Liver (tissue), 9 donors: Measurements from ENCODE around the gene PIAS1. TPM values are rescaled to one million over a fixed set of nuclear protein-coding genes. Genes with fewer than 3 reads are reported as not detected.

Source experiments
- DNase-seq: peaks from one replicate; pipeline ENCODE4 v3.0.0-alpha.2; 2017; ENCODE audit warnings: low spot score
- H3K27ac ChIP-seq, 2 donors: one replicate each; pipeline ENCODE4 v1.7.0; 2013; ENCODE audit warnings: inconsistent platforms in 2 of 2, low read length in 2 of 2, control low read depth in 1 of 2, low read depth in 1 of 2, mild to moderate bottlenecking in 1 of 2
- H3K27me3 ChIP-seq, 4 donors: one replicate each; pipeline versions ENCODE4 v1.6.1 to v1.7.0; 2013; ENCODE audit warnings: low read length in 3 of 4, inconsistent platforms in 1 of 4, mild to moderate bottlenecking in 1 of 4, moderate library complexity in 1 of 4; ENCODE audit not compliant: control insufficient read depth in 4 of 4, insufficient read depth in 4 of 4
- H3K36me3 ChIP-seq, 4 donors: one replicate each; pipeline versions ENCODE4 v1.6.1 to v1.7.0; 2013; ENCODE audit warnings: low read length in 3 of 4, mild to moderate bottlenecking in 3 of 4, low read depth in 1 of 4, moderate library complexity in 1 of 4; ENCODE audit not compliant: control insufficient read depth in 4 of 4, insufficient read depth in 3 of 4
- H3K4me1 ChIP-seq, 4 donors: one replicate each; pipeline versions ENCODE4 v1.6.1 to v1.7.0; 2013; ENCODE audit warnings: low read length in 3 of 4, mild to moderate bottlenecking in 3 of 4, moderate library complexity in 1 of 4; ENCODE audit not compliant: control insufficient read depth in 4 of 4, insufficient read depth in 4 of 4
- H3K4me3 ChIP-seq, 3 donors: one replicate each; pipeline versions ENCODE4 v1.6.1 to v1.7.0; 2013; ENCODE audit warnings: low read length in 3 of 3, control low read depth in 1 of 3, low read depth in 1 of 3, mild to moderate bottlenecking in 1 of 3
- H3K9ac ChIP-seq, 2 donors: one replicate each; pipeline ENCODE4 v1.7.0; 2013; ENCODE audit warnings: low read length in 2 of 2, mild to moderate bottlenecking in 2 of 2, moderate library complexity in 2 of 2, control low read depth in 1 of 2, low read depth in 1 of 2
- H3K9me3 ChIP-seq, 4 donors: one replicate each; pipeline versions ENCODE4 v1.6.1 to v1.7.0; 2013; ENCODE audit warnings: low read length in 3 of 4; ENCODE audit not compliant: control insufficient read depth in 4 of 4
- ATF3 ChIP-seq: IDR thresholded peaks from 2 replicates; pipeline ENCODE4 v1.6.1; 2016; ENCODE audit warnings: antibody characterized with exemption
- CTCF ChIP-seq: fragments of 150-350 bp; IDR thresholded peaks from 2 replicates; pipeline ENCODE4 v1.5.1; 2017; ENCODE audit warnings: improper control_type of control experiment, low read depth, low read length; ENCODE audit not compliant: missing input control
- EGR1 ChIP-seq, 2 donors: IDR thresholded peaks; 2 replicates each; pipeline ENCODE4 v1.6.1; 2016 to 2018; ENCODE audit warnings: antibody characterized with exemption in 2 of 2, low read depth in 2 of 2
- FOXA1 ChIP-seq: IDR thresholded peaks from 2 replicates; pipeline ENCODE4 v1.6.1; 2016; ENCODE audit warnings: antibody characterized with exemption
- FOXA2 ChIP-seq: IDR thresholded peaks from 2 replicates; pipeline ENCODE4 v1.6.1; 2016; ENCODE audit warnings: antibody characterized with exemption
- GABPA ChIP-seq, 2 donors: IDR thresholded peaks in 1 of 2; conservative IDR thresholded peaks in 1 of 2; 2 replicates each; pipeline ENCODE4 v1.6.1; 2016; ENCODE audit warnings: antibody characterized with exemption in 2 of 2, mild to moderate bottlenecking in 1 of 2, moderate library complexity in 1 of 2
- HNF4A ChIP-seq, 2 donors: conservative IDR thresholded peaks; 2 replicates each; pipeline ENCODE4 v1.6.1; 2016; ENCODE audit warnings: antibody characterized with exemption in 2 of 2, mild to moderate bottlenecking in 2 of 2
- HNF4G ChIP-seq: IDR thresholded peaks from 2 replicates; pipeline ENCODE4 v1.6.1; 2016; ENCODE audit warnings: antibody characterized with exemption
- JUND ChIP-seq, 2 donors: IDR thresholded peaks; 2 replicates each; pipeline ENCODE4 v1.6.1; 2016; ENCODE audit warnings: antibody characterized with exemption in 2 of 2
- NR2F2 ChIP-seq: IDR thresholded peaks from 2 replicates; pipeline ENCODE4 v1.6.1; 2016; ENCODE audit warnings: antibody characterized with exemption
- RAD21 ChIP-seq, 2 donors: IDR thresholded peaks; 2 replicates each; pipeline ENCODE4 v1.6.1; 2016; ENCODE audit warnings: antibody characterized with exemption in 2 of 2, mild to moderate bottlenecking in 2 of 2
- REST ChIP-seq: IDR thresholded peaks from 2 replicates; pipeline ENCODE4 v1.6.1; 2016; ENCODE audit warnings: antibody characterized with exemption, mild to moderate bottlenecking
- RXRA ChIP-seq, 2 donors: IDR thresholded peaks; 2 replicates each; pipeline ENCODE4 v1.6.1; 2017 to 2018; ENCODE audit warnings: antibody characterized with exemption in 2 of 2, mild to moderate bottlenecking in 1 of 2
- SP1 ChIP-seq: IDR thresholded peaks from 2 replicates; pipeline ENCODE4 v1.6.1; 2018; ENCODE audit warnings: antibody characterized with exemption, mild to moderate bottlenecking
- TAF1 ChIP-seq: conservative IDR thresholded peaks from 2 replicates; pipeline ENCODE4 v1.6.1; 2016; ENCODE audit warnings: antibody characterized with exemption, mild to moderate bottlenecking
- YY1 ChIP-seq: IDR thresholded peaks from 2 replicates; pipeline ENCODE4 v1.6.1; 2016; ENCODE audit warnings: antibody characterized with exemption, mild to moderate bottlenecking
- ZBTB33 ChIP-seq: IDR thresholded peaks from 2 replicates; pipeline ENCODE4 v1.6.1; 2016; ENCODE audit warnings: antibody characterized with exemption
- WGBS: extraction: QIAGEN DNeasy Blood & Tissue Kit; methylation state at CpG from one replicate; pipeline ENCODE4 v1.1.7; 2013; 5-methylcytosine and 5-hydroxymethylcytosine counted together
- polyA plus RNA-seq, 2 donors: library from polyadenylated mRNA; stranded (reverse) in 1 of 2; unstranded in 1 of 2; fragments of 200-250 nt in 1 of 2; fragments of >200 nt in 1 of 2; fragmentation: Nextera tagmentation in 1 of 2; extraction: Ambion mirVana in 1 of 2; gene quantifications; one replicate each; pipeline versions ENCODE4 v1.2.1 to v1.2.3, GENCODE V29; 2013 to 2015
- total RNA-seq, 2 donors: library from RNA; depleted of rRNA; stranded (reverse); fragments of >200 nt; gene quantifications; one replicate each; pipeline ENCODE4 v1.2.3, GENCODE V29; 2014
- TF ChIP-seq, protein P1 (sequence below): IDR thresholded peaks from 2 replicates; pipeline ENCODE4 v1.6.1; 2016; ENCODE audit warnings: antibody characterized with exemption
- donor health status: healthy.
- donor health status: healthy.
- donor health status: healthy.
- donor health status: healthy.
- donor health status: healthy.

Gene PIAS1
- total and polyA plus RNA-seq, 4 donors, result 5.6 to 18.8 (median 13.2) TPM

DNA sequence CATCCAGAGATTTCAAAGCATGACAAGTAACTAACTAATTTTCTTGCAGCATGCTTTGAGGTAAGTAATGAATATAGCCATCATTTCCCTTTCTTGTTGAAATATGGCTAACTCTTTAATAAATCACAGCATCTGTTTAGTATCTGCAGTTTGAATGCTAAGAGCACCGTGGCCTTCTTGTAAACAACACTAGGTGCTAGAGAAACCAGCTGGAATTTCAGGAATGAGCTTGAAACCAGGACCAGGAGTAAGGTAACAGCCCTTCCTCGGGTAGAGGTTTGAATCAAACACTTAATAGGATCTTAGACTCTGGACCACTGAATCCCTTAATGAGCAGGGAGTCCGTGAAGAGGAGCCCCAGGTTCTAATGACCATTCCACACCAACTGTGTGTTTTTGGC lies 137.4 kb downstream of the PIAS1 start:
- Histone ChIP-seq H3K9ac (no peak overlapping the region), H3K27ac (no peak overlapping the region), H3K4me3 (no peak overlapping the region), H3K9me3 (no peaks in the 10 kb centered on the region), H3K36me3 (peaks cover 2 to 7% (median 6%) of the 10 kb centered on the region in 4 donors), H3K4me1 (peaks cover 0 to 31% (median 16%) of the 10 kb centered on the region in 4 donors), H3K27me3 (no peaks in the 10 kb centered on the region)
- TF ChIP-seq ZBTB33, result no peak
- no peak for TF ChIP-seq RAD21 (IDR thresholded peaks at IDR 0.05)
- TF ChIP-seq, protein P1, sequence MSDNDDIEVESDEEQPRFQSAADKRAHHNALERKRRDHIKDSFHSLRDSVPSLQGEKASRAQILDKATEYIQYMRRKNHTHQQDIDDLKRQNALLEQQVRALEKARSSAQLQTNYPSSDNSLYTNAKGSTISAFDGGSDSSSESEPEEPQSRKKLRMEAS, result no peak
- TF ChIP-seq FOXA1, result no peak
- TF ChIP-seq FOXA2, result no peak
- TF ChIP-seq YY1, result no peak
- TF ChIP-seq HNF4G, result no peak
- TF ChIP-seq ATF3, result no peak
- WGBS, result 82% methylated on average over 3 of the region's 3 CpGs
- no peak for DNase-seq

- Histone ChIP-seq H3K9ac (no peak overlapping the region), H3K27ac (no peak overlapping the region), H3K9me3 (no peaks in the 10 kb centered on the region), H3K27me3 (no peaks in the 10 kb centered on the region), H3K36me3 (peaks cover 2 to 7% (median 6%) of the 10 kb centered on the region in 4 donors), H3K4me1 (peaks cover 0 to 27% (median 13%) of the 10 kb centered on the region in 4 donors), H3K4me3 (no peak overlapping the region)
- DNase-seq, result no peak
- 81% methylated on average over 4 of the region's 4 CpGs for WGBS
- TF ChIP-seq, protein P1, result no peak
- TF ChIP-seq RXRA (IDR thresholded peaks at IDR 0.05) (no peak), HNF4A (conservative IDR thresholded peaks at IDR 0.05) (no peak), GABPA (IDR thresholded peaks at IDR 0.05 in 1 of 2, conservative IDR thresholded peaks at IDR 0.05 in 1 of 2) (no peak), ATF3 (no peak), HNF4G (no peak), NR2F2 (no peak), CTCF (no peak), JUND (IDR thresholded peaks at IDR 0.05) (no peak), REST (no peak), FOXA2 (no peak), RAD21 (IDR thresholded peaks at IDR 0.05) (no peak), EGR1 (IDR thresholded peaks at IDR 0.05; ENCODE audit: low read depth in 2 of 2) (no peak), YY1 (no peak), ZBTB33 (no peak), SP1 (no peak), FOXA1 (no peak), TAF1 (no peak)
These were observed 138.0 kb downstream of the PIAS1 start for GRCh38 chr15:68192117-68192516.
